Left forelimb (tissue), 1 donor: ENCODE results near the gene ATP10A.
A peak's percentile ranks its signal among the peaks of the same experiment; 100 is the strongest.
"Not testable (repeated sequence)": the region's sequence is repeated elsewhere in the genome, so short reads cannot be mapped to it uniquely, and the experiment has no call there.

Source experiments
- DNase-seq: peaks from one replicate; pipeline ENCODE4 v3.0.0-alpha.2; 2018; ENCODE audit warnings: low spot score

ATP10A gene

DNA sequence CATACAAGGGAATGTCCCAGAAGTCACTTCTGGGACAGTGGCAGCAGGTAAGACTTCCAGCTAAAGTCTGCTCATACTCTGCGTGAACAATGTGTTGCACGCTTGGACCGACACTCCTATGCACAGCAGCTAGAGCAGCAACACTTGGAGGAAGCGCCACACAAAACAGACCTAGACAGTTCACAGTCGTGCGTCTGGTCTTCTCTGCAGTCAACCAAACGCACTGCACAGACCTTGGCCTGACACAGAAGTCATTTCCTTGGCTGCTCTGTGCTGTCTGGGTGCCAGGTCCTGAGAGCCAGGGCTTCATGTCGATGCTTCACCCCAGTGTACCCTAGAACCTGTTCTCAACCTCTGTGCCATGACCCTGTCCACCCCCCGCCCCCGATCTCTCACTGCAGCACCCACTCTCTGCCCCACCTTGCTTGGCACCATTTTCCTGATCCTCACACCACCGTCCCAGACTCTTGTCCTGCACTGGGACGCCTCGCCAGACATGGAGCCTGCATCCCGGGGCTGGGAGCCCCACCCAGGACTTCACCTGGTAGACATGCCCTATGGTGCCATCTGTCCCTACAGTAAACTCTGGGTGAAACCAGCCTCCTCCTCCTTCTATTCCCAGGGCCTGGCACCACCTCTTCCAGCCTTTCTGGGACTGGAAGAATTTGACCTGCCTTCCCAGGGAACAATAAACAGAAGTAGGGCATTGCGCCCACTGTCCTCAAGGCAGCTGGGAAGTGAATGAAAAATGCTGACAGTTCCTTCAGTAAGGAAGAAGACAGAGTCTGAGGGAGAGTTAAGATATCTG is 3.1 kb downstream of the ATP10A start:
- no peak for DNase-seq

DNA sequence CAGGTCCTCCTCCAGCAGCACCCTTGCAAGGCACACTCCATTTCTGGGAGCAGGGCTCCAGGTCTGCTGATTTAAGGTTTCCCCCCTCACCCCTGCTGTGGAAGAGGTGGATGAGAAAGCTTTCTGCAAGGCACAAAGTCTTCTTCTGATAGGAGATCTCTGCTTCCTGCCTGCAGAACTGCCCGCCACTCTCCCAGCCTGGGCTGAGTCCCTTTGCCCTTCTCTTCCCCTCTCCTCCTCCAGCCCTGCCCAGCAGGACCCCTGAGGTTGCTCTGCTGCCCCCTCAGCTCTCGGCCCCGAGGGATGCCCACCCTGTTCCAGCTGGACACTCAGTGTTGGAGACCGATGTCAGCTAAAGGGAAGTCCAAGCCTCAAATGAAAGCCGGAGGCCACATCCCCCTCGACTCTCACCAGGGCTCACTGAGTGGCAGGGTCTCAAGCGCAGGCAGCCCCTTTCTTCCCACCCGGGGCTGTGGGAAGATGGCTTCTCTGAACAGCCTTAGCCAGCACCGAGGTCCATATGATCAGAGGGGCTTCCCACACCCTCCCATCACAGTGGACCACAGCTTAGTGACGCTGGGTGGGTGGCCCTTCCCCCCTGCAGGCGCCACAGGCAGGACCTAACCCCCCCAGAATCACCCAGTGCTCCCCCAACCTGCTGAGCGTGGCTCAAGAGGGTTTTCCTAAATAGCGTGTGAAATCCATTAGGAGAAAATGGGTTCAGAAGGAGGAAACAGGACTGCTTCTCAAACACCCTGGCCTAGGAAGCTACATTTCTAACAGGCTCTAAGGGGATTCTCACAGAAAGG is 4.0 kb downstream of the ATP10A start:
- DNase-seq: no peak

DNA sequence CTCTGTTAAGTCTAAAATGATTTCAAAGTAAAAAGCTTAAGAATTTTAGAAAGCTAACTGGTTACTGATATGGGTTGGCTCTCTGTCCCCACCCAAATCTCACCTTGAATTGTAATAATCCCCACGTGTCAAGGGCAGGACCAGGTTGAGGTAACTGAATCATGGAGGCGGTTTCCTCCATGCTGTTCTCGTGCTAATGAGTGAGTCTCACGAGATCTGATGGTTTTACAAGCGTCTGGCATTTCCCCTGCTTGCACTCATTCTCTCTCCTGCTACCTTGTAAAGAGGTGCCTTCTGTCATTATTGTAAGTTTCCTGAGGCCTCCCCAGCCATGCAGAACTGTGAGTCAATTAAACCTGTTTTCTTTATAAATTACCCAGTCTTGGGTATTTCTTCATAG is 7.1 kb downstream of the ATP10A start:
- DNase-seq: not testable (repeated sequence)

DNA sequence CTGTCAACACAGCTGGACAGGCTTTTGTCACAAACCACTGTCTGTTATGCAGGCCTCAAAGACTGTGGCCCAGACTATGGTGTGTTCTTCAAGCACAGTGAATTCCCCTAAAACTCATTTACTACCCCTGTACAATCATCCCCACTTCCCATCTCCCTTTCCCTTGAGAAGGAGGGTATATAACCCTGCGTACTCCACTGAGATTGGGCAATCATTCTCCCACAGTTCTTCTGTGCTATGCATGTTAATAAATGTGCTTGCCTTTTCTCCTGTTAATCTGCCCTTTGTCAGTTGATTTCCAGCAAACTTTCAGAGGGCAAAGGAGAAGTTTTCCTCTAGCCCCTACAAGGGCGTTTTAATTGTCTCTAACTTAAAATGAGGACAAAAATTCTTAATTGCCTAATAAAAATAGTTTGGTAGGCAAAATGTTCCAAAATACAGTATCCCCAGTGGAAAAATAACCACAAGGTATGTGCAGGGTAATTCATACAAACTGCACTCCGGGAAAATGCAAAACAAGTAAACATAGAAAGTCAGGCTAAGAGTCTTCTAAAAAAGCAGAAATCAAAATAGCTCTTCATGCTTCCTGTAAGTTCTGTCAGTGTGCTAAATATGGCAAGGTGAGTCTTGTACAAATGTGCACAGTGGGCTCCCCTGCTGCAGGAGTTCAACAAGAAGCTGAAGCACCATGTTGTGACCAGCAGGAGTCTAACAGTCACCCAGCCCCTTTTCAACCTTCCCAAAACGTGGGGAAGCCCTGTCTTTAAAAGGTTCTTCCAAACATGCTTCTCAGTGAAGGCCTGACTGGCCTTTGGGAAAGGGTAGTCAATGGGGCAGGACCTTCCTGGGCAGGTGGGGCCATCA is 10.2 kb downstream of the ATP10A start:
- no peak for DNase-seq

DNA sequence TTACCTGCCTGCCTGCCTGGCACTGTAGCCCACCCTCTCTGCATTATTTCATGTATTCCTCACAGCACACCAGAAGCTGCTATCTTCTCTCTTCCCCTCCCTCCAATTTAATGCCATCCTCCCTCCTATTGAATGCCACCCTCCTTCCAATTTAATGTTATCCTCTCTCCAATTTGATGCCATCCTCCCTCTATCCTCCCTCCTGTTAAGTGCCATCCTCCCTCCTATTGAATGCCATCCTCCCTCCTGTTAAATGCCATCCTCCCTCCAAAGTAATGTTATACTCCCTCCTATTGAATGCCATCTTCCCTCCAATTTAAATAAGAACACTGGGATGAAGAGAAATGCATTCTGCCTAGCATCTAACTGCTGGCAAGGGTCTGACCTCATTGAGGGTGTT is 11.1 kb downstream of the ATP10A start:
- DNase-seq: no peak

DNA sequence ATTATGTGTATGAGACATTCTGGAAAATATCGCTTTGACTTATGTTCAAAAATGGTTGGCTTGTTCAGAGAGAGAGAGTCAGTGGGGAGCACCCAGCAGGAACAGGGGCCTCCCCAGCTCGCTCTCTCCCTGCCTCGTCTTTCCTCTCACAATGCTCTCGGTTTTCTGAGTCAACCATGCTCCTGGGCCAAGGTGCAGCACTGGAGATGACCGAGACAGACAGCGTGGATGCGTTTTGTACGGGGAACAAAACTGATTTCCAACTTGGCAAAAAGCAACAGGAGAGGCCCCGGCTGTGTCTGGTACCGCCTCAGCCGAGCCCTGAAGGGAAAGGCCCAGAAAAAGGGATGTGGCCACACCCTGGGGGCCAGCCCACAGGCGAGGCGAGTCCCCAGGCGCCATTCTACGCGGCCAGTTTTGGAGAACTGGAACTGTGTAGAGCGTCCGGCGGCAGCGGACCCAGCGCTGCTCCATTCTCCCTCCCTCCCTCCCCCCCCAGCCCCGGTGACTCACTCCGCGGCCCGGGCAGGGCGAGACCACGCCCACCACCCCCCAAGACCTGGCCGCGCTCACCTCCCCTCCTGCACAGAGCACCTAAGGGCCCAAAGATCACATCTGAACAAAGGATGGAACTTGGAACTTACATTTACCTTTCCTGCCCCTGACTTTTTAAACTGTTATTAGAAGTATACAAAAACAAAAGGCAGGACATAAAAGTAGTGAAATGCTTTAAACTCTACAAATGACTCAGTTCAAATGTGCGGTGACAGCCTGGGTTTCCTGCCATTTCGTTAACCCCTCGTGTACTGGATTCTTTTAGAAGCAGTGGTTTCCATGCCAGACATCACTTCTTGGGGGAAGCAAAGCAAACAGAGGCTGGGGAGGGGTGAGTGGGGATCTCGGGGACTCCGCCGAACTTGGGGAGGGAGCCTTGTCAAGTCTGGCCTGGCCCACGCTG is 12.7 kb downstream of the ATP10A start:
- DNase-seq: peak; percentile 85

DNA sequence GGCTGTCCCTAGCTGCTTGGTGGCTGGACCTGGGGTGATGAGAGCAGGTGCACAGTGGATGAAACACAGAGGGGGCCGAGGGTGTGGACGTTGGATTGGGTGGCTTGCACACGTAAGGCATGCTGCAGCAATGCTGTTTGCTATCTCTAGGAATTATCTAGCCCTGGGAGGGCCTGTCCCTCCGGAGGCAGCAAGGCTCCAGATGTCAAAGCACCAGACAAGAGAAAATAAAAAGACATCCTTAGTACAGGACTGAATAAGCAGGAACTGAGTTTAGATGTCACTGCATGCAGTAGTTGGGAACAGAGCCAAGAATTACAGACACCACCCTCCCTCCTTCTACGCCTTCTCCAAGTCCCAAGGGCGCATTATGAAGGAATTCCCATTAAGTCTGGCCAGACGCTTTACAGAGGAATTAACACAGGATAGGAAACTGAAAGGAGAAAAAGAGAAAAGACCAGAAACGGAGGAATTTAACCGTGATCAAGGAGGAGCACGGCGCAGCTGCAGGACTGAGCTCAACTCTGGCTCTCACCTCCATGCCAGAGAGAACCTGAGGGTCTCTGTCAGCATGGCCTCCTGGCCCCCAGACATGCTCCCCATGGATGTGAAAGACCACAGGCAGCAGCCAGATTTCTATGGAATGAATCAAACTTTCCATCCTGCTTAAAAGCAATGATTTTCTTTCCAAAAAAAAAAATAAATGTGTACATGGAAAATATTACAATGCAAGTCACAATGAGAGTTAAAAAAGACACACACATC is 13.8 kb downstream of the ATP10A start:
- DNase-seq: peak; percentile 80

DNA sequence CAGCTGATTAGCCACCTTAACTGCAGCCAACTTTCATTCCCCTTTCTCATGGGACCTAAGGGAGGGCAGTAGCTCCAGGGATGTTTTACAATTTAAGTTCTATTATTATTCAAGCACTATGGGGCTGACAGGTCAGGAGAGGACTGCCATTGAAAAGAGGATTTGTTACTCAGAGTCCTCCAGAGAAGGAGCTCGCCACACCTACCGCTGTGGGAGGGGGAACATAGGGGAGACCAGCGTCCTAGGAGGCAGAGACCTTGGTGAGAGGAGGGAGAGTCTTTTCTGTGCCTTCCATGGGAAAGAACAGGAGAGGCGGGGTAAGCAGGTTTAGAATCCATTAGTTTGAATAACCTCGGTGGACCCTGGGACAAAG is 14.4 kb downstream of the ATP10A start:
- no peak for DNase-seq

DNA sequence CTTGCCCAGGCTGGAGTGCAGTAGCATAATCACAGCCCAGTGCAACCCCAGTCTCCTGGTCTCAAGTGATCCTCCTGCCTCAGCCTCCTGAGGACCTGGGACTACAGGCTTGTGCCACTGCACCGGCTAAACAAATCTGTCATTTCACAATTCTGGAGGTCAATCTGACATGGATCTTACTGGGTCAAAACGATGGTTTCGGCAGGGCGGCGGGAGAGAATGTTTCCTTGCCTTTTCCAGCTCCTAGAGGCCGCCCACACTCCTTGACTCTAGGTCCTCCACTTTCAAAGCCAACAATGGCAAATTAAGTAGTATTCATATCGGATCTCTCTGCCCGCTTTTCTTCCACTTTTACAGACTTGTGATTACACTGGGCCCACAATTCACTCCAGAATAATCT is 14.8 kb downstream of the ATP10A start:
- DNase-seq: no peak

DNA sequence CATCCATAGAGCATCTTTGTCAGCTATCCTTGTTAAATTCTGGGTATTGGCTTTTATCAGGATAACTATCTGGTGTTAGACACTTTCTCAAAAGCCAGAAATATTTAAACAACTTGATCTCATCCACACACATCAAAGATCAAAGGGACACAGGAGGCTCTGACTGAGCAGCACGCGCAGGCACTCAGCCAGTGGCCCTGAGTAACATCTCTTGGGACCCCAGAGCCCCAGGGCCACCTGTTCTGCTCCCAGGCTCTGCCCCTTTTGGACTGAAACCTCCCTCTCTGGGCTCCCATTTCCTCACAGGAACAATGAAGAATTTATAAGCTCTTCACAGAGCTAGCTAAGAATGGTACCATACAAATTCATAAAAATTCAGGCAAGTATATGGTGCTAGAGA is 16.1 kb downstream of the ATP10A start:
- no peak for DNase-seq

DNA sequence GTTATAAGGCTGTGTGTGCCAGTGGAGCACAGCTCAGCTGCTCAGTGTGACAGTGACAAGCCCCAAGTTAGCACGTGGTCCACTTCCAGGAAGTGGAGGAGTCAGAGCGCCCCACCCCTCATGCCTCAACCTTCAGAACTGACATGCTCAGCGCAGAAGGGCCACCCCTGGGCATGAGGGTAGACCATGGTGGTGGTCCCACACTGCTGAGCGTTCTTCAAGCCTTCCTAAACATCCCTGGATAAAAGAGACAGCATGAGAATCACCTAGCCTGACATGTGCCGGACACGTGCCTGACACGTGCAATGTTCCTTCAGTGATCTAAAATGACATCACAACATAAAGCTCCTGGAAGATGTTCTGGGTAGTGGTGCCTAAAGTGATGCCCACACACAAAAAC is 16.8 kb downstream of the ATP10A start:
- DNase-seq: no peak

DNA sequence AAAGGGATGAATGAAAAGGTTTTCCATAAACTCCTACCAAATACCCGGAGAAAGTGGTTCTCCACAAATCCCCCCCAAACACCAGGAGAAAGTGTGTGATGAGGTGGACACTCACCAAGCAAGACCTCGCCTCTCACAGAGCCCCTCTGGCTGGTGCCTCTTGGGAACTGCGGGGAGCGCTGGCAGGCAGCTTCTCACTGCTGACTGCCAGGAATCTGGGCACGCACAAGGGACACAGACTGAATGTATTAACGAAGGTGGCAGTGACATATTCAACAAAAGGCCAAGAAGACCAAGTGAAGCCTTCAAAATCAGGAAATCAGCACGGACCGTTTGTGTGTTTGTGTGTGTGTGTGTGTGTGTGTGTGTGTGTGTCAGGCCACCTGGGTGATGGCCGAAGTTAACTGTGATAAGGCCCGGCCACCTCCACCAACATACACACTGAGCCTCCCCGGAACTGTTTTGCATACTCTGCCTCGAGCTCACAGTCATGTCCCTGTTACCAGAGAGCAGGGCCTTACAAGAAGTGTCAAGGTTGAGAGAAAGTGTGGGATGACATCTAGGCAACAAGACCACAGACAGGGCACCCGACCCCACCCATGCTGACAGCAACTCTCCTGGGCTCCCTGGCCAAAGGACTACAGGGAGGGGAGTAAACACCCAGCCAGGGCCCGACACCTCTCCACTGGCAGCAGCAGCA is 18.0 kb downstream of the ATP10A start:
- DNase-seq: no peak

DNA sequence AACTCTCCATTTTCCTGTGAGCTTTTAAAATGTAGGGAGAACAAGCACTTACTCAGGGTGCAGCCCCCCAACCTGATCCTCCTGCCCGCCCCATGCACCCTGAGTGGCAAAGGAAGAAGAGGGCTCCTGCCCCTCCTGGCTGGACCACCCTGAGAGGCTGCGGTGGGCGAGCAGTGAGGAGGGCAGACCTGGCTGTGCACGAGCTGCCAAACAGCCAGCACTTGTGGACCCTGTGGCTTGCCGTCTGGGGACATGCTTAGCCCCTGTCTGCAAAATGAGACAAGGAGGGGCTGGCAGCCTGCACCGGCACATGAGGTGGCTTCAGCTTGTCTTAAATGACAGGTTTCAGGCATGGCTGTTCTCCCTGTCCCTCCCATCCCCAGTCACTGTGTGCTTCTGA is 18.6 kb downstream of the ATP10A start:
- DNase-seq: no peak

DNA sequence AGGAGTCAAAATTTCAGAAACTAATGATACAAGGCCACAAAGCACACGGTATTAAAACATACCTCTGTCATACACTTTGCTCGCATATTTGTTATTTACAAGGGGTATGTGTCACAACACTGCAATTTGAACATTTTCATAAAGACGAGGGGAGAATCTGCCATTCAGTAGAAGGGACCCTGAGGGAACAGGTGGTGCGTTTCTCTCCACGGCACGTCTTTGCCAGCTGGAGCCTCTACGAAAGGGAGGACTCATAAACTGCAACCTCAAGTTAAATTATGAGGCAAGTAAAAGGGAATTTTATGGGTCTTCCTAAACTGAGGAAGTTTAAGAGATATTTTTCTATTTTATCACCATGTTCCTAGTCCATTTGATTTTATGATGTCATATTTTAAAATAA is 19.1 kb downstream of the ATP10A start:
- DNase-seq: no peak

DNA sequence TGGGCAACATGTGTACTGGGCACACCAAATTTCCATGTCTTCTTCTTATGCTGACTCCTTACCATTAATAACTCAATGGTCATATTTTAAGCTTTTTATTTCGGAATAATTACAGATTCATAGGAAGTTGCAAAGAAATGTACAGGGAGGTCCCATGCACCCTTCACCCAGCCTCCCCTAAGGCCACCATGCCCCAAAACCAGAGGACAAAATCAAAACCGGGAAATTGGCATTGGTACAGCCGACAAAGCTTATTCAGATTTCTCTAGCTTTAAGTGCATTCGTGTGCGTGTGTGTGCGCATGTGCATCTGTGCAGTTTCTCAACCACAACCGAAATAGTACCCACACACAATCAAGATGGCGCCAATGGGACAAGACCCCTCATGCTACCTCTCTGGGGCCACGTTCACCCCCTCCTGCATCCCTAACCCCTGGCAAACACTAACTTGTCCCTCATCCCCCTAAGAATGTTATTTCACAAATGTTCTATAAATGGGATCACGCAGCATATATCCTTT is 23.4 kb downstream of the ATP10A start:
- no peak for DNase-seq

DNA sequence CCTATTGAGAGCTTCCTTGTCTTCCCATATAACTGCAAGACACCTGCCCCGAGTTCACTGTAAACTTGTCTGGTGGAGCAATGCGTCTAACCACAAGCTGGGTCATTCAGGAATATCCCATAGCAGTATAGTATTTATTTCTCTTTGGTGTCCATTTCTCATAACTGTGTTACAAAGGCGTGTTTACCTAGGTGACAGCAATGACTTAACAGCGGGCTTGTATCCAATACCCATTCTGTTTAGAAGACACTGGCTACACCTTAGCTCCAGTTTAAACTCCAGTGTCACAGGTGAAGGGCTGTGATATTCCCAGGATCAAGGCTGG is 24.3 kb downstream of the ATP10A start:
- no peak for DNase-seq

DNA sequence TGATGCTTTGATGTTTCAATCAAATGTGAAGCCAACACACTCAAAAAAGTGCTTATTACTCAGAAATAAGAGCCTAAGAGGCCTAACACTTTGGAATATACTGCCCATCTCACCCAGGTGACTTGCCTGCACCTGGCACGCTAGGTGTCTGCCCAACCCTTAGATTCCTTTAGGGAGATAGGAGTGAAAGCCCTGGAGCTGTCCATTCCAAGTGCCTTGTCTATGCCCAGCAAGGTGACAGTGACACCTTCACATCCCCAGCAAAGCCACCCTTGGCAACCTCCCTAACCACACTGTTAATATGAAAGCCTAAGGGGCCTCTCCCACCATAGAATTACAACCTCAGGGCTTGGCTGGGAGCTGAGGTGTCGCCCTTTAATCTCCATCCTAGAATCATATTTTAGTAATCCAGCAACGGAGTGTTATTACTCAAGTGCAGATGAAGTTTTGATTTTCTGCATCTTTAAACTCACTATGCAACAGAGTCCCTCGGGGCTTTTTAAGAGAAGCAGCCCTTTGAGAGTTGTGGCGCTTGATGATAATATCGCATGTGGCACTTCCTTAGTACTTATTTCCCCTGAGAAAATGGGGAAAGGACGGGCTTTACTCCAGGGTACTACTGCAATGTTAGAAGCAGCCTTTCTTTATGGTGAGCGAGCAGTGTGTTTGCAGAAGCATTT is 24.8 kb downstream of the ATP10A start:
- DNase-seq: no peak

DNA sequence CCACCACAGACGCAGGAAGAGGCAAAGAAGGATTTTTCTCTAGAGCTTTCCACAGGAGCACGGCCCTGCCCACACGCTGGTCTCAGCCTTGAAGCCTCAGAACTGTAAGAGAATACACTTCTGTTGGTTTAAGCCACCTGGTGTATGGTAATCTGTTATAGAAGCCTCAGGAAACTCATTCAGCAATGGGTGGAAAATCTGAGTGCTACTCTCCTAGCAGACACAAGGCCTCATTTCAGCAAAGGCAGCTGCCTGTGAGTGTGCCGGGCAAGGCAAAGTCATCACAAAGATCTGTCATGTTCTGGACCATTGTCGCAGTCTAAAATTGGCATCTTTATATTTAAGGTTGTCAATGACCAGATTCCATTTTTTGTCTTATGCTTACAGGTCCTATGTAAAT is 31.0 kb downstream of the ATP10A start:
- no peak for DNase-seq

DNA sequence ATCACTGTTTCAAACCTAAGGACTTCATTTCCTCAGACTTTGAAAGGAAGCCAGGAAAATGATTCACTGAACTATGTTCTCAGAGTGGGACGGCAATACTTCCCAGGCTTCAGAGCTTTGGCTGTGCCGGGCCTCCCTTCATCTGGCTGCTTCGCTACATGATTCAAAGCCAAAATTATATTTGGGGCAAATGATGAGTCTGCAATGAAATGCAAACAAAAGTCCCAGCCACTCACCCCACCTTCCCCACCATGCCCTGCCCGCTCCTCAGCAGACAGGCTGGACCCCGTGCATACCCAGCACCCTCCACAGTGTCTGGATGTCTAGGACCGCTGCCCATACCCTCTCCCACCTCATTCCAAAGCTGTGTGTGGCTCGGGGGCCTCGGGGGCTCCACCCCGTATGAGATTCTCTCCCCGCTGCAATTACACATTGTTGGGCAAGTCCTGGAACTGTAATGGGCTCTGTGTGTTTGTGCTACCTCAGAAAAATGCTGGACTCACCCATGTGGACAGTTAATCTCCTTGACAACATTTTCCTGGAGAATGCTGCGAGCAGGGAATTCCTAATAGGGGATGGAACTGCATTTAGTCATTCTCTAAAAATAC is 32.2 kb downstream of the ATP10A start:
- DNase-seq: no peak
